ENCODE measurements around the gene FAN1.

The FAN1 gene

GRCh38 chr15:30953731-30954378 lies 50.1 kb downstream of the FAN1 start:
- TF ChIP-seq CTCF (IDR thresholded peaks at IDR 0.05; ENCODE audit: insufficient read depth, low read depth, low read length, missing control alignments): no peak
- DNase-seq (ENCODE audit: low read depth): peak; percentile 16
- H3K4me3 ChIP-seq (ENCODE audit: low read depth, low read length): no peak overlapping the region

- DNase-seq (ENCODE audit: low read depth): no peak
- H3K4me3 ChIP-seq (ENCODE audit: low read depth, low read length): no peak overlapping the region
- no peak for TF ChIP-seq CTCF (IDR thresholded peaks at IDR 0.05; ENCODE audit: insufficient read depth, low read depth, low read length, missing control alignments)
These were observed 51.0 kb downstream of the FAN1 start for GRCh38 chr15:30954674-30955073.

GRCh38 chr15:30956216-30957124 lies 52.8 kb downstream of the FAN1 start:
- no peak for TF ChIP-seq CTCF (IDR thresholded peaks at IDR 0.05; ENCODE audit: insufficient read depth, low read depth, low read length, missing control alignments)
- no peak overlapping the region for H3K4me3 ChIP-seq (ENCODE audit: low read depth, low read length)
- DNase-seq (ENCODE audit: low read depth): no peak

- DNase-seq (ENCODE audit: low read depth): no peak
- H3K4me3 ChIP-seq (ENCODE audit: low read depth, low read length): no peak overlapping the region
- no peak for TF ChIP-seq CTCF (IDR thresholded peaks at IDR 0.05; ENCODE audit: insufficient read depth, low read depth, low read length, missing control alignments)
These were observed 54.5 kb downstream of the FAN1 start for GRCh38 chr15:30958219-30958618.

- no peak for DNase-seq (ENCODE audit: low read depth)
- no peak overlapping the region for H3K4me3 ChIP-seq (ENCODE audit: low read depth, low read length)
- no peak for TF ChIP-seq CTCF (IDR thresholded peaks at IDR 0.05; ENCODE audit: insufficient read depth, low read depth, low read length, missing control alignments)
These were observed 58.4 kb downstream of the FAN1 start for GRCh38 chr15:30962079-30962478.

GRCh38 chr15:30962659-30963058 lies 58.9 kb downstream of the FAN1 start:
- no peak overlapping the region for H3K4me3 ChIP-seq (ENCODE audit: low read depth, low read length)
- no peak for TF ChIP-seq CTCF (IDR thresholded peaks at IDR 0.05; ENCODE audit: insufficient read depth, low read depth, low read length, missing control alignments)
- DNase-seq (ENCODE audit: low read depth): no peak

Data from GM12865 (cell line).